GM19395 (cell line): ENCODE measurements around the gene PUSL1.
A peak's percentile ranks its signal among the peaks of the same experiment; 100 is the strongest.
"Not testable (repeated sequence)": the region's sequence is repeated elsewhere in the genome, so short reads cannot be mapped to it uniquely, and the experiment has no call there.

Experiments used
- ATAC-seq: cut with Tn5 transposase; IDR thresholded peaks from one replicate; pipeline ENCODE4 v1.9.1; 2021; ENCODE audit warnings: mild to moderate bottlenecking, moderate library complexity; ENCODE audit not compliant: unreplicated experiment

Gene PUSL1

GRCh38 chr1:1307261-1307922, 1.0 kb upstream of the PUSL1 start:
- ATAC-seq = peak; percentile 2

DNA sequence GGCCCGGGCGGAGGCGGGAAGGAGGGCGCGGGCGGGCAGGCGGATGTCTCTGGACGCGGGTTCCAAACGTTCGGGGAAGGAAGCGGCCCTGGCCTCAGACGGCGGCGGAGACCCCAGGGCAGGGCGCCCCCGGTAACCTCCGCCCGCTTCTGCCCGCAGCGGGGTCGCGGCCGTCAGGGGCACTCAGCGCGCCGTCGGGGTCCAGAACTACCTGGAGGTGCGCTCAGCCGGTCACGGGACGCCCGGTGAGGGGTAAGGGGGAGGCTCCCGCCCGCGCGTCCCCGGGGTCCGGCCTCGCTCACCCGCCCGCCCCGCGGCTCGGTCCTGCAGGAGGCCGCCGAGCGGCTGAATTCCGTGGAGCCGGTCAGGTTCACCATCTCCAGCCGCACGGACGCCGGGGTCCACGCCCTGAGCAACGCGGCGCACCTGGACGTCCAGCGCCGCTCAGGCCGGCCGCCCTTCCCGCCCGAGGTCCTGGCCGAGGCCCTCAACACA, 406 bp downstream of the PUSL1 start:
- peak; percentile 6 for ATAC-seq

GRCh38 chr1:1309251-1310108, 1.1 kb downstream of the PUSL1 start:
- ATAC-seq = no peak

DNA sequence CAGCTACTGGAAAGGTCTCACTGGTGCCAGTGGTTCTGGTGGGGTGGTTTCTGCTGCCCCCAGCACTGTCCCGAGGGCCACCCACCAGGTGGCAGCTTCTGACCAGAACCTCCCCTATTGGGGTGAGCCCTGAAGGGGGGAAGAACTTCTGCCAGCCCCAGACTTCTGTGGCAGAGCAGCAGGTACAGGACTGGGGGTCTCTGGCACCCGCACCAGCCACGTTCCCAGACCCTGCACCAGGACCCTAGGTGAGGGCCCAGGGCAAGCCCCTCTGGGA, 1.6 kb downstream of the PUSL1 start:
- ATAC-seq = no peak

GRCh38 chr1:1310476-1311053, 2.2 kb downstream of the PUSL1 start:
- ATAC-seq = no peak

DNA sequence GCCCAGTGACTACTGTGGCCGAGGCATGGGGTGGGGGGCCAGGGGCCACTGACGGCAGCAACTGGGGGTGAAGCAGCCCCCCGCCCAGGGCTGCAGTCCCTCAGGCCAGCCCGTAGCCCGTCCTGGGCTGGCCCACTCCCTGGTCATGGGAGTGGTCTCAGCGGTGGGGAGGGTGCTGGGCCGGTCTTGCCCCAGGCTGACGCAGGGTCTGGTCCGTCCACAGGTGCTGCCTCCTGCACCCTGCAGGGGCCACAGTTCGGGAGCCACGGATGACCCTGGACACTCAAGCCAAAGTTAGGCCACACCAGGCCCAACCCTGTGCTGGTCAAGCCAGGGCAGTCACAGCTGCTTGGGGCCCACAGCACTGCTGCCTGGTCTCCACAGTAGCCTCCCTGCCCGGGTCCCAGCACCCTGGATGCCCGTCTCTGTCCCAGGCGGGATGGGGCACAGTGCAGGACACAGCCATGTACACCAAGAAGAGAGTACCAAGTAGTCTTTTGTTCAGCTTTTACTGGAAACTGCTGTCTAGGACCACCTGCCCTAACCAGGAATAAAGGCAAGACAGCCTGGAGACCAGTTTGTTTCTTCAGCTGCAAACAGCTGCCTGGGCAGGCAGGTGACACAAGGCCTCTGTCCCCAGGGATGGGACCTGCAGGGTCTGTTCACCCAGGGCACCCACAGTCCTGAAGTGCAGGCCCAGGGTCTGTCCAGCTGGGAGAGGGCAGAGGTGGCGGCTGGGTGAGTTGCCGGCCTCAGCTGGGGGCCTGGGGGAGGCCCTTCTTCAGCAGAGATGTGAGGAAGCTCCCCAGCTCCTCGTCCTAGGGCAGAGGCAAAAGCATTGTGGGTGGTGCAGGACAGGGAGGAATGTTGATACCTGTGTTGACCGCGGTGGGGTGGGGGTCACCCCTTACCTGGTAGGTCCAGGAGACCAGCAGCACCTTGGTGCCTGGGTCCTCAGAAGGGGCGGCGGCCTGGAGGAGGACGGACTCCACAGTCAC, 3.0 kb downstream of the PUSL1 start:
- ATAC-seq = no peak

- ATAC-seq = no peak
These were observed 4.3 kb downstream of the PUSL1 start for GRCh38 chr1:1312450-1313314.

DNA sequence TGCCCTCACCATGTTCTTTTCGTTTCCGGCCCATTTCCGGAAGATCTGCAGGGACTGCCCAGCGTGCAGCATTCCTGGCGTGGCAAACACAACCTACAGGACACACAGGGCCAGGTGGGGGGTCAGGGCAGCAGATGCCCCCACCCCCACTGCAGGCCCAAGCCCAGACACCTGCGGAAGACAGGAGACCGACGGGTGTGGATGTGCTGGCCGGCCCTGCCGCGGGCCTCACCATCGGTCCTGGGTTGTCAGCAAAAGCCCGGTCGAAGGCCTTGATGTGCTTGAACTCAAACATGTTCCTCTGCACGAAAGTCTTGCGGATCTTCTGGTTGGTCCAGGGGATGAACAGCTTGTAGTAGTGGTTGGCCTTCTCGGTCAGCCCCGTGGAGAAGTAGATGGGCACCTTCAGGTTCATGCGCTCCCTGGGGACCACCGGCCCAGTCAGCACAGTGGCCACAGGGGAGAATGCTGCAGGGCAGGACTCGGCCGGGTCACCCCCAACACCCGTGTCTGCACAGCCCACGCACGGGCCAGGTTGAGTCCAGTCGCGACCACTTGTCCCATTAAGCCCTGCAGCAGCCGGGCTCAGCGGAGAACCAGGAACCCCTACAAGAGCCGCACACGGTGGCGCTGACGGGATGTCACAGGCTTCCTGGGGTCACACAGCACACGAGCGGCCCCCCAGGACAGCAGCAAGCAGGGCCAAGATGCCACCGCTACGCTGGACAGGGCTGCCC, 5.3 kb downstream of the PUSL1 start:
- ATAC-seq = no peak

GRCh38 chr1:1314237-1314586, 5.8 kb downstream of the PUSL1 start:
- no peak for ATAC-seq

DNA sequence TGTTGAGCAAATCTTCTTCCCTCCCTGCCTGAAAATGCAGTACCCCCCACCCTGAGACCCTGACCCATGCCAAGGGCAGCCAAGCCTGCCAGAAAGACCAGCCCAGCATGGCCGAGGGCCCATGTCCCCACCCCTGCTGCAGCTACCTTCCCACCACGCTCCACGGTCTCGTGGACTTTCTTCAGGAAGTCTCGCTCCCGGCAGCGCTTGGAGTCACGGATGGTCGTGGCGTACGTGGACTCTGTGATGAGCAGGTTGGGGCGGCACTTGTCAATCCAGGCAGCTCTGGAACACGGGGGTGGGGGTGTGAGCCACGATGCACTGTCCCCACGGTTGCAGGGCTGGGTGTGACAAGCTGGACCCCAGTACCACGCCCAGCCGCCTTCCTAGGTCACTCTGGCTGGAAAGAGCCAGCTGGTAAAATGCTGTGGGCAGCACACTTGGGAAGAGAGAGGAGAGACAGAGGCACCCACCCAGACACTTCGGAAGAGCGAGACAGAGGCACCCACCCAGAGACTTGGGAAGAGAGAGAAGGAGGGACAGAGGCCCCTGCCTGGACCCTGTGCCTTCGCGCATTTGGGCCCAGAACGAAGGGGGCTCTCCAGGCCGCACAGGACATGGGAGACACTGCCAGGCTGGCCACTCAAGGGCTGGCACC, 6.4 kb downstream of the PUSL1 start:
- ATAC-seq = no peak

DNA sequence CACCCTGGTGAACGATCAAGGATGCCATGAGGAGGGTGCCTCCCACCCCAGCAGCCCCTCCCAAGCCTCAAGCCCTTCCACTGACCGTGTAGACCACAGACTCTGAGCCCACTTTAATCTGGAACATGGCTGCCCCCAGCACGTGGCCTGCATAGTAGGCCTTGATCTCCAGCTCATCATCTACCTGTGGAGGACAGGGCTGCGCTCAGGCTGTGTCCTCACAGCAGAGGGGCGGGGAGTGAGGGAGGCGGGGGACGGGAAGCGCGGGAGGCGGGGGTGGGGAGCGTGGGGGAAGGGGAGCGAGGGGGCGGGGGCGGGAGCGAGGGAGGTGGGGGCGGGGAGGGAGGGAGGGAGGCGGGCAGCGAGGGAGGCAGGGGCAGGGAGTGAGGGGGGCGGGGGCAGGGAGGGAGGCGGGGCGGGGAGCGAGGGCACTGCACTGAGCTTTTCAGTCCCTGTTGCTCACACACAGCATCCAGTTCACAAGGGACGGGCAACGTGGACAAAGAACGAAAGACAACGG, 7.1 kb downstream of the PUSL1 start:
- no peak for ATAC-seq

GRCh38 chr1:1316199-1316598, 7.8 kb downstream of the PUSL1 start:
- not testable (repeated sequence) for ATAC-seq

DNA sequence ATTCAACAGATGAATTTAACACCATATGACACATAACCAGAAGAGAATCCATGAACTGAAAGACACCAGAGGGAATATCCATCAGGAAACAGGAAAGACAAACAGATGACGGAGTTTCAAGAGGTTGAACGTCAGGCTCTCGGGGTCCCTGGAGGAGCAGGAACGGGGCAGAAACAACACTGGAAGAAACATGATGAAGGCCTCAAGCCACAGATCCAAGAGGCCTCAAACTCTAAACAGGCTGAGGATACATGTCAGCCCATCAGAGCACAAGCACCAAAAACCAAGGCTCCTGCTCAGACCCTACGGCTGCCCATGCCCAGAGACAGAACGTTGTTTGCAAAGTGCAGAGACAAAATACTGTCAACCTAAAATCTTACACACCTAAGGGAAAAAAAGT, 9.0 kb downstream of the PUSL1 start:
- ATAC-seq = no peak

GRCh38 chr1:1318131-1318652, 9.8 kb downstream of the PUSL1 start:
- no peak for ATAC-seq

DNA sequence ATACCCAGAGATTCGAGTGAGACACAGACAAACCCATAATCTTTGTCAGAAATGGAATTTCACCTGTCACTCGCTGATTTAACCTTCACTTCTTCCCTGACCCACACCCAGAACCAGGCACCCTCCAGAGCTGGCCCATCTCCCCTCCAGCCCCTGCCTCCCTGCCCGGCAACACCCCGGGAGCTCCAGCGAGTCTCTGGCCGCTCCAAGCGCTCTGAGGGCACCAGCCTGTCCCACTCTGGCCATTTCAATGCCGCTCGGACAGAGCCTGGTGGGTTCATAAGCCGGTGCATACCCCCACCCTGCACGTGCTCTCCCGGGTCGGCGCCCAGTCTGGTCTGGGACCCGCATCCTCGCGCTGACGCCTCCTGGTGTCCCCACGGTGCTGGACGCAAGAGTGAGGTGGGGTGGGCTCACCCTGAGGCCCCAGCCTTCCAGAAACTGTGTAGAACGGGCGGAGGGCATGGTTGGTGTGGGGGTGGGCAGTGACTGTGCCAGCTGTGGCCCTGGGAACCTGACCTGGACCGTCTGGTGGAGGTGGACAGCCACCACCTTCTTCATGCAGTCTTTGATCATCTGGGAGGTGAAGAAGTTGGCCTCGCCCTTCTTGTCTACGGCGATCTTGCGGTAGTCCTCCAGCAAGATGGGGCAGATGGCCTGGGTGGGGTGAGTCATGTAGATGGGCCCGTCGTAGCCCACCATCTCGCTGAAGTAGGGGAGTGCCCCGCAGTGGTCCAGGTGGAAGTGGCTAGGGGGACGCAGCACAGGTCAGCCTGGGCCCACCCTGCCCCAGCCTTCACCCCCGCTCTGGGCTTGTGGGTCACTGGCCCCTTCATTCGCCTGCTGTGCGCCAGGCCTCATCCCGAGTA, 10.6 kb downstream of the PUSL1 start:
- no peak for ATAC-seq

- ATAC-seq = no peak
These were observed 11.2 kb downstream of the PUSL1 start for GRCh38 chr1:1319646-1319941.

- ATAC-seq = no peak
These were observed 12.5 kb downstream of the PUSL1 start for GRCh38 chr1:1320666-1321448.
